HG03108 (cell line): ENCODE measurements around the gene FGF12.

ENCODE experiments used
- ATAC-seq: cut with Tn5 transposase; IDR thresholded peaks from one replicate; pipeline ENCODE4 v1.9.1; 2021; ENCODE audit warnings: moderate library complexity; ENCODE audit not compliant: unreplicated experiment

Gene FGF12

GRCh38 chr3:192514081-192514753, 213.1 kb downstream of the FGF12 start:
- ATAC-seq = no peak

GRCh38 chr3:192505731-192506130, 221.6 kb downstream of the FGF12 start:
- no peak for ATAC-seq

- ATAC-seq = no peak
These were observed 225.9 kb downstream of the FGF12 start for GRCh38 chr3:192501401-192501800.

- no peak for ATAC-seq
These were observed 230.3 kb downstream of the FGF12 start for GRCh38 chr3:192496905-192497587.

GRCh38 chr3:192494174-192494573, 233.2 kb downstream of the FGF12 start:
- no peak for ATAC-seq

GRCh38 chr3:192490720-192491119, 236.6 kb downstream of the FGF12 start:
- no peak for ATAC-seq

- ATAC-seq = no peak
These were observed 237.8 kb downstream of the FGF12 start for GRCh38 chr3:192489579-192489978.

GRCh38 chr3:192487033-192487432, 240.3 kb downstream of the FGF12 start:
- ATAC-seq = no peak

- ATAC-seq = no peak
These were observed 244.5 kb downstream of the FGF12 start for GRCh38 chr3:192482809-192483208.

GRCh38 chr3:192482391-192482790, 244.9 kb downstream of the FGF12 start:
- no peak for ATAC-seq

- ATAC-seq = no peak
These were observed 245.7 kb downstream of the FGF12 start for GRCh38 chr3:192481638-192482037.

- peak; percentile 86 for ATAC-seq
These were observed 259.9 kb downstream of the FGF12 start for GRCh38 chr3:192467230-192468140.

- no peak for ATAC-seq
These were observed 278.3 kb downstream of the FGF12 start for GRCh38 chr3:192449036-192449435.

- ATAC-seq = no peak
These were observed 281.3 kb downstream of the FGF12 start for GRCh38 chr3:192445770-192446644.

- no peak for ATAC-seq
These were observed 282.6 kb downstream of the FGF12 start for GRCh38 chr3:192444791-192445106.

GRCh38 chr3:192444096-192444790, 283.1 kb downstream of the FGF12 start:
- ATAC-seq = peak; percentile 86

- no peak for ATAC-seq
These were observed 292.1 kb downstream of the FGF12 start for GRCh38 chr3:192435241-192435640.

- no peak for ATAC-seq
These were observed 293.2 kb downstream of the FGF12 start for GRCh38 chr3:192434186-192434585.

GRCh38 chr3:192433704-192434103, 293.6 kb downstream of the FGF12 start:
- no peak for ATAC-seq

- ATAC-seq = no peak
These were observed 304.4 kb downstream of the FGF12 start for GRCh38 chr3:192422997-192423342.
